HepG2 (cell line): ENCODE data around the gene ADCY5. TPM values are rescaled to one million over a fixed set of nuclear protein-coding genes. Genes with fewer than 3 reads are reported as not detected.

Source experiments
- ATAC-seq: fragments of 200-7000 bp; cut with Tn5 transposase; 3 replicates; pipeline ENCODE4 v1.9.1; 2020; ENCODE audit warnings: mild to moderate bottlenecking, moderate library complexity
- BruUV-seq: library from RNA; stranded (reverse); fragments of 400-500 nt; replicated peaks from 2 replicates; lab custom pipeline; 2021; lab: Mats Ljungman, UMichigan
- CTCF ChIA-PET: fragments of 300-600 bp; formaldehyde crosslinking; extraction: SDS; loops from one replicate; lab custom pipeline; 2021; ENCODE audit warnings: low total read pairs, inconsistent platforms, low intra/inter-chr PET ratio; lab: Yijun Ruan, JAX
- POLR2A ChIA-PET: fragments of 350-600 bp; sonication (Branson Sonifier 250); formaldehyde crosslinking; loops from one replicate; lab custom pipeline; 2020; ENCODE audit warnings: antibody characterized with exemption, inconsistent platforms; lab: Yijun Ruan, JAX
- DNase-seq: peaks from one replicate; pipeline ENCODE4 v3.0.0-alpha.2; 2015; ENCODE audit warnings: low spot score
- FAIRE-seq: peaks from 3 replicates; lab custom pipeline; 2011; peaks lifted over from hg19 to GRCh38; lab: Jason Lieb, UNC
- H2AFZ ChIP-seq: one replicate; pipeline ENCODE4 v1.6.1; 2011; ENCODE audit warnings: low read length, inconsistent platforms
- H3K27ac ChIP-seq: fragments of 300-600 bp; 3 replicates; pipeline ENCODE4 v1.8.0; 2011; ENCODE audit warnings: mixed run types, mild to moderate bottlenecking, mixed read lengths, low read length, inconsistent platforms; ENCODE audit not compliant: insufficient read depth; ENCODE audit errors: extremely low read length
- H3K27me3 ChIP-seq, 2 experiments: fragments of 200-600 bp in 1 of 2; 2 replicates in 1 of 2; 3 replicates in 1 of 2; pipeline versions ENCODE4 v1.6.0 to v1.8.0; 2011; ENCODE audit warnings: low read length in 2 of 2, mild to moderate bottlenecking in 2 of 2, moderate library complexity in 2 of 2, inconsistent platforms in 1 of 2; ENCODE audit not compliant: insufficient read depth in 2 of 2, control insufficient read depth in 1 of 2
- H3K36me3 ChIP-seq, 2 experiments: fragments of 200-600 bp in 1 of 2; replicated peaks in 1 of 2; 2 replicates in 1 of 2; 3 replicates in 1 of 2; pipeline versions ENCODE4 v1.5.1 to v1.8.0; 2011; ENCODE audit warnings: low read length in 2 of 2, inconsistent platforms in 1 of 2; ENCODE audit not compliant: insufficient read depth in 2 of 2, control insufficient read depth in 1 of 2
- H3K4me1 ChIP-seq: 2 replicates; pipeline ENCODE4 v1.5.1; 2012; ENCODE audit warnings: low read length, inconsistent platforms; ENCODE audit not compliant: insufficient read depth
- H3K4me2 ChIP-seq: 2 replicates; pipeline ENCODE4 v1.6.0; 2011; ENCODE audit warnings: low read depth, low read length, inconsistent platforms
- H3K4me3 ChIP-seq, 3 experiments: fragments of 200-600 bp in 1 of 3; sonication (generic), shearing (Covaris generic) in 1 of 3; replicated peaks in 1 of 3; 2 replicates each; pipeline ENCODE4 v1.5.1; 2011 to 2016; ENCODE audit warnings: low read length in 3 of 3, inconsistent platforms in 2 of 3, low read depth in 2 of 3, mild to moderate bottlenecking in 2 of 3, control low read depth in 1 of 3, mixed read lengths in 1 of 3; ENCODE audit not compliant: insufficient read depth in 1 of 3
- H3K79me2 ChIP-seq: one replicate; pipeline ENCODE4 v1.6.1; 2011; ENCODE audit warnings: low read length, inconsistent platforms; ENCODE audit not compliant: insufficient read depth
- H3K9ac ChIP-seq: 2 replicates; pipeline ENCODE4 v1.6.0; 2011; ENCODE audit warnings: mild to moderate bottlenecking, low read depth, low read length, inconsistent platforms; ENCODE audit not compliant: insufficient read depth
- H3K9me3 ChIP-seq: 2 replicates; pipeline ENCODE4 v1.5.1; 2012; ENCODE audit warnings: mild to moderate bottlenecking, low read length
- H4K20me1 ChIP-seq: 2 replicates; pipeline ENCODE4 v1.6.0; 2011; ENCODE audit warnings: inconsistent platforms, mild to moderate bottlenecking, low read length, moderate library complexity; ENCODE audit not compliant: insufficient read depth
- HMG20B ChIP-seq: conservative IDR thresholded peaks from 2 replicates; pipeline ENCODE4 v1.6.1; 2016; ENCODE audit warnings: missing genetic modification reagents, missing compliant biosample characterization
- HNRNPH1 ChIP-seq: fragments of 200-400 bp; formaldehyde crosslinking; optimal IDR thresholded peaks from 2 replicates; pipeline ENCODE3; 2017; ENCODE audit warnings: mild to moderate bottlenecking, low read depth, low read length
- MAZ ChIP-seq, 2 experiments: sonication (generic) in 1 of 2; formaldehyde crosslinking in 1 of 2; IDR thresholded peaks; 2 replicates each; pipeline versions ENCODE4 v1.5.0 to v1.6.1; 2012 to 2020; ENCODE audit warnings: low read depth in 2 of 2, mild to moderate bottlenecking in 2 of 2, borderline replicate concordance in 1 of 2, improper control_type of control experiment in 1 of 2, low read length in 1 of 2, missing genetic modification reagents in 1 of 2, moderate library complexity in 1 of 2
- RAD51 ChIP-seq: fragments of 450-650 bp; IDR thresholded peaks from 2 replicates; pipeline ENCODE4 v1.6.1; 2016; ENCODE audit warnings: borderline replicate concordance
- TCF7L2 ChIP-seq: IDR thresholded peaks from 2 replicates; pipeline ENCODE4 v1.6.1; 2011; ENCODE audit warnings: mild to moderate bottlenecking, low read depth, low read length, moderate library complexity
- TGIF2 ChIP-seq: IDR thresholded peaks from 2 replicates; pipeline ENCODE4 v1.6.1; 2016; ENCODE audit warnings: control low read depth, missing compliant biosample characterization
- ZNF33B ChIP-seq: sonication (generic); formaldehyde crosslinking; IDR thresholded peaks from 2 replicates; pipeline ENCODE4 v1.5.1; 2020; ENCODE audit warnings: mild to moderate bottlenecking, missing genetic modification reagents
- ZNF367 ChIP-seq: sonication (generic); formaldehyde crosslinking; IDR thresholded peaks from 2 replicates; pipeline ENCODE4 v1.4.0; 2020; ENCODE audit warnings: missing genetic modification reagents, borderline replicate concordance
- ZNF496 ChIP-seq: sonication (generic); formaldehyde crosslinking; IDR thresholded peaks from 2 replicates; pipeline ENCODE4 v1.8.1; 2023; ENCODE audit warnings: mild to moderate bottlenecking, moderate library complexity, missing genetic modification reagents; ENCODE audit not compliant: insufficient replicate concordance
- ZSCAN12 ChIP-seq: sonication (generic); formaldehyde crosslinking; IDR thresholded peaks from 2 replicates; pipeline ENCODE4 v1.9.0; 2021; ENCODE audit warnings: mild to moderate bottlenecking, missing genetic modification reagents
- WGBS: methylation state at CpG from one replicate; pipeline ENCODE4 v1.1.6; 2017; ENCODE audit warnings: low lambda C conversion rate; 5-methylcytosine and 5-hydroxymethylcytosine counted together
- in situ Hi-C: cut with HindIII; loops from 2 replicates; pipeline ENCODE4 v1.10.0; 2017; ENCODE audit warnings: low pct_unique_long_range_greater_than_20kb; ENCODE audit not compliant: extremely low pct_ligation_motif_present
- intact Hi-C: fragments of 100-400 bp; cut with micrococcal nuclease; formaldehyde crosslinking; loops from one replicate; pipeline ENCODE4 v1.10.0; 2022; ENCODE audit not compliant: unreplicated experiment
- polyA plus RNA-seq, 8 experiments: library from polyadenylated mRNA; depleted of rRNA in 3 of 8; stranded (reverse) in 7 of 8; unstranded in 1 of 8; fragments of >200 nt; fragmentation: Illumina TruSeq in 4 of 8; extraction: Trizol in 4 of 8; gene quantifications; 2 replicates each; pipeline versions ENCODE4 v1.2.1 to v1.2.3, GENCODE V29; 2011 to 2016; ENCODE audit warnings: low read depth in 4 of 8, missing spikeins in 1 of 8, mixed read lengths in 1 of 8; ENCODE audit not compliant: insufficient read depth in 1 of 8
- total RNA-seq, 5 experiments: library from RNA; depleted of rRNA; stranded (reverse); fragments of >200 nt; fragmentation: Illumina TruSeq; extraction: Trizol; gene quantifications; 2 replicates each; pipeline ENCODE4 v1.2.3, GENCODE V29; 2016; ENCODE audit warnings: low read depth in 1 of 5
- TF ChIP-seq, protein P1 (sequence below): sonication (generic); formaldehyde crosslinking; IDR thresholded peaks from 2 replicates; pipeline ENCODE4 v1.4.0; 2020; ENCODE audit warnings: missing genetic modification reagents; ENCODE audit errors: not compliant biosample characterization
- TF ChIP-seq, protein P2 (sequence below): IDR thresholded peaks from 2 replicates; pipeline ENCODE4 v1.6.1; 2016; ENCODE audit warnings: mild to moderate bottlenecking

The ADCY5 gene
- total and polyA plus RNA-seq, 2 of the 13 experiments (the other 11 are each of a cell fraction or from before 2014, with no cell fraction given): not detected

DNA sequence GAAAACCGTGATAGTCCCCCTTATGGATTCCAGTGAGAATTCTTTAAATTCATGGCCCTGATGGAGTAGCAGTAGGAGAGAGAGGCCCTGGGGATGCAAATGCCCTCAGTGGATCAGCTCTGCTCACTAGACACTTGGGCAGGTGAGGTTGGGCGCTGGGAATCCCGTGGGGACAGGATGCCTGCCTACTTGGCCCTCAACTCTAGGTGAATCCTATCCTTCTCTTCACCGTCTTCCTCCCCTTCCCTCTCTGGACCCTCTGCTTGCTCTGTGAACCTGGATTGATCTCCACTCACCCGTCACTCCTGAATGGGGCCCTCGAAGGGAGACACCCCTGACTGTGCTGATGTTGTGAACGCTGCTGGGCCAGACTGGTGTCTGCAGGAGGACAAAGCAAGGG lies 169.8 kb downstream of the ADCY5 start:
- POLR2A ChIA-PET: no interaction called here

More for the DNA sequence above, 169.8 kb downstream of the ADCY5 start:
- WGBS: 62% methylated on average over 7 of the region's 7 CpGs
- CTCF ChIA-PET: no interaction called here
- Histone ChIP-seq H3K4me2 (no peak overlapping the region), H3K4me3 (no peak overlapping the region), H3K79me2 (no peaks in the 10 kb centered on the region), H3K9me3 (no peaks in the 10 kb centered on the region)
- no TSS peak for BruUV-seq
- no peak for TF ChIP-seq ZNF33B
- no peak for TF ChIP-seq TCF7L2
- TF ChIP-seq ZNF496 (CRISPR knock-in tag): no peak
- no peak for TF ChIP-seq TGIF2 (CRISPR knock-in tag)
- TF ChIP-seq, protein P1, sequence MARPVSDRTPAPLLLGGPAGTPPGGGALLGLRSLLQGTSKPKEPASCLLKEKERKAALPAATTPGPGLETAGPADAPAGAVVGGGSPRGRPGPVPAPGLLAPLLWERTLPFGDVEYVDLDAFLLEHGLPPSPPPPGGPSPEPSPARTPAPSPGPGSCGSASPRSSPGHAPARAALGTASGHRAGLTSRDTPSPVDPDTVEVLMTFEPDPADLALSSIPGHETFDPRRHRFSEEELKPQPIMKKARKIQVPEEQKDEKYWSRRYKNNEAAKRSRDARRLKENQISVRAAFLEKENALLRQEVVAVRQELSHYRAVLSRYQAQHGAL (CRISPR knock-in tag): no peak
- no peak for TF ChIP-seq HNRNPH1
- no peak for TF ChIP-seq ZNF367 (CRISPR knock-in tag)
- TF ChIP-seq ZSCAN12 (CRISPR knock-in tag): no peak
- no peak for TF ChIP-seq MAZ (IDR thresholded peaks at IDR 0.05; ENCODE audit: borderline replicate concordance, low read depth, low read length)
- TF ChIP-seq MAZ (CRISPR knock-in tag; IDR thresholded peaks at IDR 0.05; ENCODE audit: low read depth): no peak
- TF ChIP-seq RAD51: no peak
- no peak for TF ChIP-seq HMG20B (CRISPR knock-in tag)
- TF ChIP-seq, protein P2, sequence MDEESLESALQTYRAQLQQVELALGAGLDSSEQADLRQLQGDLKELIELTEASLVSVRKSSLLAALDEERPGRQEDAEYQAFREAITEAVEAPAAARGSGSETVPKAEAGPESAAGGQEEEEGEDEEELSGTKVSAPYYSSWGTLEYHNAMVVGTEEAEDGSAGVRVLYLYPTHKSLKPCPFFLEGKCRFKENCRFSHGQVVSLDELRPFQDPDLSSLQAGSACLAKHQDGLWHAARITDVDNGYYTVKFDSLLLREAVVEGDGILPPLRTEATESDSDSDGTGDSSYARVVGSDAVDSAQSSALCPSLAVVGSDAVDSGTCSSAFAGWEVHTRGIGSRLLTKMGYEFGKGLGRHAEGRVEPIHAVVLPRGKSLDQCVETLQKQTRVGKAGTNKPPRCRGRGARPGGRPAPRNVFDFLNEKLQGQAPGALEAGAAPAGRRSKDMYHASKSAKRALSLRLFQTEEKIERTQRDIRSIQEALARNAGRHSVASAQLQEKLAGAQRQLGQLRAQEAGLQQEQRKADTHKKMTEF: no peak
- TF ChIP-seq, all 625 proteins: peak for 0
- Histone ChIP-seq H2AFZ (no peak overlapping the region), H3K27me3 (no peaks in the 10 kb centered on the region; a peak in 1 of 5 replicates), H3K4me1 (no peaks in the 10 kb centered on the region), H3K36me3 (no peaks in the 10 kb centered on the region), H3K27ac (no peak overlapping the region), H4K20me1 (no peaks in the 10 kb centered on the region), H3K9ac (no peak overlapping the region)
- intact Hi-C loops (no loop called here), in situ Hi-C loops (no loop called here)
- no peak for ATAC-seq
- no peak for DNase-seq
- FAIRE-seq: no peak
